ENCODE data around the gene MAD1L1.

DNA sequence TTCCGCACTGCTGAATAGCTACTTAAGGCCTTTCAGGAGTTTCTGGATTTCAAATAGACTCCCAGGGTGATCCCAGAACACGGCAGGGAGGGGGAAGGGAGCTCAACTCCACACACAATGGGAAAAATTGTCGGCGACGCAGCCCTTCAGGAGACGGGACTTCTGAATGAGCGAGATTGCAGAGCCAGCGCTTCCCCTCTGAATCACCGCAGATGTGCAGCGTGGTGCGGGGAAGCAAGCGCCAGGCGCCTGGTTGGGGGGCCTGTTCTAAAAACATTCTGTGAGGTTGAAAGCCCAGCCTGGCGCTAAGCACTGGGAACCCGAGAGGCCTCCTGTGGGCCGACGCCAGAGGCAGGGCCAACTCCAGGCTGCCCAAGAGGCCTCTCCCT is 163.3 kb downstream of the MAD1L1 start:
- no peak for TF ChIP-seq POLR2A (IDR thresholded peaks at IDR 0.05; ENCODE audit: low read depth, low read length)
- no peak for TF ChIP-seq POLR2AphosphoS5 (IDR thresholded peaks at IDR 0.05; ENCODE audit: low read depth, low read length)
- TF ChIP-seq TAF1 (IDR thresholded peaks at IDR 0.05; ENCODE audit: borderline replicate concordance, low read depth, low read length), result no peak
